HL-60/S4 treated with retinoic acid at 250 ng/mL for 4 days and 3 days (cell line): ENCODE results near the gene CYP27B1.

Experiments
- in situ Hi-C: fragments of 300-500 bp; cut with MboI; formaldehyde crosslinking; loops from 2 replicates; pipeline ENCODE4 v1.7.0; 2022; ENCODE audit warnings: low sequenced_read_pairs

CYP27B1 gene

DNA sequence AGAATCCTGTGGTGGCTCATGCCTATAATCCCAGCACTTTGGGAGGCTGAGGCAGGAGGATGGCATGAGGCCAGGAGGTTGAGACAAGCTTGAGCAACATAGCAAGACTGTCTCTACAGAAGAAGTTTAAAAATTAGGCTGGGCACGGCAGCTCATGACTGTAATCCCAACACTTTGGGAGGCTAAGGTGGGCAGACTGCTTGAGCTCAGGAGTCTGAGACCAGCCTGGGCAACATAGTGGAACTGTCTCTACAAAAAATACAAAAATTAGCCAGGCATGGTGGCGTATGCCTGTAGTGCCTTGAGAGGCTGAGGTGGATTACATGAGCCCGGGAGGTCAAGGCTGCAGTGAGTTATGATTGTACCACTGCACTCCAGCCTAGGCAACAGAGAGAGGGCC is 998 bp upstream of the CYP27B1 start:
- in situ Hi-C loops = no loop called here

DNA sequence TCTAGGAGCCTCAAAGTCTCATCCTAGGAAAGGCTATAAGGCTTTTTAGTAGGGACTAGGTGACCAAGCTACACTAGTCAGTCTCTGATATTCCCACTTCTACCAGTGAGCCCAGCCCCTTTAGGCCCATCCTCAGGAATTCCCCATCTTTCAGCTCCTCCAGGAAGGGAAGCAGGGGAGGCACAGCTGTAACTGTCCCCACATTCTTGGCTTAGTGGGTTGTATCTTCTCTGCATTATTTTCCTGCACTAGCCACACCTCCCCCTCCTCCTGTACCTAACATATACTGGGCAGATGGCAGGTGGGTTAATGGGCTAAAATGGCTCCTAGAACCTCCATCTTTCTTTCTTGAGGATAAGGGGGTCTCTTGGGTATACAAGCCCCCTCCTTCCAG is 424 bp upstream of the CYP27B1 start:
- in situ Hi-C loops = no loop called here

DNA sequence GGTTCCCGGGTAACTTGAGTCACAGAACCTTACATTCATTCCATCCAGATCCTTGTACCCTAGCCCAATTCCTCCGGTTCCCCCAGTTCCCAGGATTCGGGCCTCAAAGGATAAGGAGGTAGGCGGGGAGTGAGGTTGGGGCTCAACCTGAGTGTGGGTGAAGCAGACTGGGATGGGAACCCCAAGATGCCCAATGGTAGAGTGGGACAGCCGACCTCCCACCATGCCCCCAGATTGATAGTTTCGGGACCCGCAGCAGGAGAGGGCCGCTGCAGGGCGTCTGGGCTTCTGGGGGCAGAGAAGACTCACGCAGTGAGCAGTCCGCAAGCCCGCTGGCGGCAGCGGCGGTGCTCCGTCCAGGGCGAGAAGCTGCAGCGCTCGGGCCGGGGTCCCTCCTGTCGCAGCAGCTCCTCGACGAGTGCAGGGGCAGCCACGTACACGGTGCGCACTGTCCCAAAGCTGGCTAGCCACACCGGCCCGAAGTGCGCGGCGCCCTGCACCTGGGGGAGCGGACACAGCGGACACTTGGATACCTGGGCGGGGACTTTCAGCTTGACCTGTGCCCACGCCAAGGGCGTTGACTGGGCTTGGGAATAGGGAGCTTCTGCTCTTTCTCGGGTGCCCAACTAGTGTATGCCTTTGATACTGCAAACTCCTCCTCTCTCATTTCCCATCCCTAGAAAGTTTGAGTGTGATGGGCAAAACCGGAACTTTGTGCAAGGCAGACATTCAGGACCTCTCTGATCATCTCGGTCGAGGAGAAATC is 997 bp downstream of the CYP27B1 start:
- in situ Hi-C loops = no loop called here

DNA sequence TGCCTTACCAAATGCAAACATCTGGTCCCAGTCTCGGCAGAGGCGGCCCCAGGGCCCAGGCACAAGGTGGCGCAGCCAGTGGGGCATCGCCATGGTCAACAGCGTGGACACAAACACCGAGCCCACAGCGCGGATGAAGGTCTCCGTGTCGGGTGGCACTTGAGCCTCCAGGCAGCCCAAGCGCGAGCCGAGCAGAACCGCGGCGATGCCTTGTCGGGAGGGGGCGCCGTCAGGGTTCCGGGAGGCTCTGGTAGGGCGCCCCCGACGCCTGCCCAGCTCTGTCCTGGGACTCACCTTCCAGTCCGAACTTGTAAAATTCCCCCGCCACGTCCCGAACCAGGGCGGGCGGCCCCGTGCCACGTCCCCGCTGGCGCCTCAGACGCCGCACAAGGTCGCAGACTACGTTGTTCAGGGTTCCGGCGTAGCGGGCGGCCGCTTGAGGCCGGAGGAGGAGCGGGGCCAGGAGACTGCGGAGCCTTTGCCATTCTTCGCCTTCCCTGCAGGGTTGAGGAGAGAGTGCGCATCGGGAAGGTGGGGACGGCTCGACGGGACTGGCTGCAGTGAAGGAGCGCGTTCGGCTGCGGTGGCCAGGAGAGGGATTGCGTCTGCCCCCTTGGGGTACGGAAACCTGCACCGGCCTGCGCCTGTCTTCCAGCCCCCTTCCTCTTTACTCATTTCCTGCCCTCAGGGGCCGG is 1.7 kb downstream of the CYP27B1 start:
- in situ Hi-C loops = no loop called here

DNA sequence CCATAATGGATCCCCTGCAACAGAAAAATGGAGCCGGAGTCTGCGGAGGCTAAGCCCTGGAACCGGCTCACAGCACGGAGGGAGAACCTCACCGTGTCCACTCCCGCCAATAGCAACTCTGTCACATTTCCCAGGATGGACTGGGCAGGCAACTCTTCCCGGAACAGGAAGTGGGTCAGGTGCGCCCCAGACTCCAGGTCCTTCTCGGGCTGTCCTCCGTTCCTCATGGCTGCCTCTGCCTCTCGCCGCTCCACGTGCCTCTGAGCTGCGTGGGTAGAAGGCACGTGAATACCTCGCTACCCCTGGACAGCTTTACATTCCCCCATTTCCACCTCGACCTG is 2.2 kb downstream of the CYP27B1 start:
- in situ Hi-C loops = no loop called here

DNA sequence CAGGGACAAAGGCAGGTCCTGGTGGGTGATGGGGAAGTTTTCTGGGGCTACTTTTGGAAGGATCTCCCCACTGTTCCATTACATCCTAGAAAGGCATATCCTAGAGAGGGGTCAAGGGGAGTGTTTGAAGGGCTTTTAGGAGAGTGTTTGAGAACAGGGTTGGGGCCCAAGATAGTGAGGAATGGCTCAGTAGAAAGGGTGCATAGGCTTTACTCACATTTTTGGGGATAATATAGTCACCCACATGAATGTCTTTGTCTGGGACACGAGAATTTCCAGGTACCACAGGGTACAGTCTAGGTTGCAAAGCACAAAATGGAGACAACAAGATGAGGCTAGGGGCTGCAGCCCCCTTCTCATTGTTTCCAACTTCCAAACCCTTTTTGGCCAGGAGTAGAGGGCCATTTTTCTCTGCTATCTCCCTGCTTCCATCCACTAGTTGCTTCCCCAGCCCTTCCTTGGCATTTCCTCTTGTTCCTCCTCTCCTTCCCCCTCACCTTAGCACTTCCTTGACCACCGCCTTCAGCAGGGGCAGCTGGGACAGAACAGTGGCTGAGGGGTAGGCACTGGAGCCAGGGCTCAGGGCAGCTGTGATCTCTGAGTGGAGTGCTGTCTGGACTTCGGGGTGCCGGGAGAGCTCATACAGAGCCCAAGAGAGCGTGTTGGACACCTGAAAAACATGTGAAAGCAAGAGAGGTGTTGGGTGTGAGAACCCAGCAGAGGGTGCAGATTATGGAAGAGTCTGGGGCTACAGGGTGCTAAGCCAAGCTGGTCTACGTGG is 2.8 kb downstream of the CYP27B1 start:
- in situ Hi-C loops = no loop called here

DNA sequence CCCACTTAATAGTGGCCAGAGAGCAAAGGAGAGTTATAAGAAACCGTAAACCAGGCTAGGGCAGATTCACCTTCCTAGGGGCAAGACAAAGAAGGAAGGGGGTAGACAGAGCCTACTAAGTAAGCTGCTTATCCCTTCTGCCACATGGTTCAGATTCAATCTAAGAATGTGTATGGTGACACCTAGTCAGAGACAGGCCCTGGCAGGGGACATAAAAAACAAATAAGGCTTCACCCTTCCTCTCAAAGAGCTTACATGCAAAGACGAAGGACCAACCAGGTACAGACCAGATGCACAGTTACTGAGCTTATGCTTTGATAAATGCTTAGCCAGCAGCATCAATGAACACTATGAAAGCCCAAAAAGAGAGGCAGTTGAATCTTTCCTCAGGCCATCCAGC is 4.4 kb downstream of the CYP27B1 start:
- in situ Hi-C loops = no loop called here

DNA sequence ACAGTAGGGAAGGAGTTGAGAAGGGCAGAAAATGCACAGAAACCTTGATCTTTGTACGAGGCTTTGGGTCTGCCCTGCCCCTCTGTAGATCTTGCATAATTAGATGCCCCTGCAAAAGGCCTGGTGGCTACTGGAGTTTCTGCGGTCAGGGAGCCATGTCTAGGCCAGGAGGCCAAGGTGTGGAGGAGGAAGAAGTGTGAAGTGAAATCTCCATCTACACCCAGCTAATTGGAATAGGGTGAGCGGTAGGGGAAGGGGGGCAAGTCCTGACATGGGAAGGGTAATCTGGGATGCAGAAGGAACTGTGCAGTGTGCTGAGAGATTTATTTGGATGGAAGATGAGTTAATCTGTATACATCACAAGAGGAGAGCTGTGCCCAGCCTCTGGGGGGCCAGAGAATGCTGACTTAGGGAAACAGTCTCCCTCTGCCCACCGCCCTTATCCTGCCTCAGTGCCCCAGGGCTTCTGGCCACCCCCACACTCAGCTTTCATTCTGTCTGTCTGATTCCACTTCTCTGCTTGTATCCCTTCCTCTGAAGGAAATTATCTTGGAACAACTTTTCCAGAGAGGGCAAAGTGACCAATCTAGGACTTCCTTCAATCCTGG is 5.4 kb downstream of the CYP27B1 start:
- in situ Hi-C loops = no loop called here

DNA sequence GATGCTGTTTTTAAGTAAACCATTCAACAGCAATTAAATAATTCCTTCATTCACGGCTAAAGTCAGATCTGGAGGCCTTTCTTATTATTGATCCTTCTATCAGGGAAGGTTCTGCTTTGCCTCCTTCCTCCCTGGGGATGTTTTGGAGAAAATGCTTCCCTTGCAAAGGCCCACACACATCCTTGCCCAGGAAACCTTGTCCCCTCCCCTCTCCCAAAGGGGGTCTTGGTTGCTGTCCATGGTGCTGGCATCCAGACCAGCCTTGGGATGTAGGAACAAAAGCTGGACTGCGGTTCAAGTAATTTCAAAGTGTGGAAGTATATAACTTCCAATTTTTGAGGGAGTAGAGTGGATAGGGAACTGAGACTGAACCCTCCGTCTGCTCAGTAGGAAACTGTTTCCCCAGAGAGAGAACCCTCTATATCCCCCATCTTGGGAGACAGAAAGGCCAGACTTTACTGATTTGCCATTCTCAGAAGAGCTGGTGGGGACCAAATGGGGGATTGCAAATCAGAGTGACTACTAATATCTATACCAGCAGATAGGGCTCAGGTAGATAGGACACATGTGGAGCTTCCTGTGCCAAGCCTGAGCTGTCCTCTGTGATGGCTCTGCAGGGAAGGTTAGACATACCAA is 6.4 kb downstream of the CYP27B1 start:
- in situ Hi-C loops = no loop called here

DNA sequence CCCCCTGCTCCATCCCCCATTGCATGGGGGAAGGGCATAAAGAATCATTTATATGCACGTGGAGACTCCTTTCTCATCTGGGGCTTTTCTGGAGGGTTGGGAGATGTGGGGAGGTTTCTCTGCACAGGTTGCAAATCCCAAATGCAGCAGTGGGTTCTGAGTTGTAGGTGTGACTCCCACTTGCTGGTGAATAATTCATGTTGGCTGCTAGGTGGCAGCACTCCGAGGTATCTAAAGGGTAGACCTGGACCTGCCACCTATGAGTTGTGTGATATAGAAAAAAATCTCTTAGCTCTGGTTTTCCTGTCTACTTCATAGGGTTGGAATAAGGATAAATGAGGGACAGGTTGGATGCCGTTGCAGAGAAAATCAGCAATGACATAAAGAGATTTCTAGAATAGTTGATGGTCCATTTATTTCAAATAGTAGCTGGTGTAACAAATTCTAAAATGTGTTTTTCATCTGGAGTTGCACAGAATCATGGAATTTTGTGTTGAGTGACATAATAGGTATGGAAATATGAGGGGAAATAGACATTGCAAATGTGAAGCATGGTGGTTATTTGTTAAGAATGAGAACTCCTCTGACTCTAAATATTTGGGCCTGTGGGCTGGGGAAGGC is 7.4 kb downstream of the CYP27B1 start:
- in situ Hi-C loops = no loop called here

DNA sequence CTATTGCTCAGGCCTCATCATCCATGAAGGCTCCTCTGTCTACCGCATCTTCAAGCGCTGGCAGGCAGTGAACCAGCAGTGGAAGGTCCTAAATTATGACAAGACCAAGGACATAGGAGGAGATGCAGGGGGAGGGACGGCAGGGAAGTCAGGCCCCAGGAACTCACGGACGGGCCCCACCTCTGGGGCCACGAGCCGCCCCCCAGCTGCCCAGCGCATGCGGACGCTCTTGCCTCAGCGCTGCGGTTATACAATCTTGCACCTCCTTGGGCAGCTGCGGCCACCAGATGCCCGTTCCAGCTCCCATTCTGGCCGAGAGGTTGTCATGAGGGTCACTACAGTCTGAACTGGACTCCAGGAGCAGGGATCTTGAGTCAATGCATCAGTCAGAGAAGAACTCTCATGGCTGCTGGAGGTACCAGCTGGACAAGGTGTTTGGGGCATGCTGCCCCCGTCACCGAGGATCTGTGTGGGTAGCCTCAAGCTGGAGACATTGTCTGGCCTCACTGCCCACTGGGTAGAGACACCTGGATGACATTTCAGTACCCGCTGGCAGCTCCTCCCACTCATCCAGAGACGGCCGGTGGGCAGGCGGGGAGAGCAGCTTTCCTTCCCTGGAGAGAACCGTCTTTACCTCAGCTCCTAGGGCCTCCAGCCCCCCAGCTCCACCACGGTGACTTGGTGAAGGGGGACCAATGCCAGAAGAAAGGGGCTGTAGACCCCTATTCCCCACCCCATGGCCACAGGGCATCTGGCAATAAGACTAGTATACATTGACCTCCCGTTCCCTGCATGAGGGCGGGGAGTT is 8.1 kb downstream of the CYP27B1 start:
- in situ Hi-C loops = no loop called here

DNA sequence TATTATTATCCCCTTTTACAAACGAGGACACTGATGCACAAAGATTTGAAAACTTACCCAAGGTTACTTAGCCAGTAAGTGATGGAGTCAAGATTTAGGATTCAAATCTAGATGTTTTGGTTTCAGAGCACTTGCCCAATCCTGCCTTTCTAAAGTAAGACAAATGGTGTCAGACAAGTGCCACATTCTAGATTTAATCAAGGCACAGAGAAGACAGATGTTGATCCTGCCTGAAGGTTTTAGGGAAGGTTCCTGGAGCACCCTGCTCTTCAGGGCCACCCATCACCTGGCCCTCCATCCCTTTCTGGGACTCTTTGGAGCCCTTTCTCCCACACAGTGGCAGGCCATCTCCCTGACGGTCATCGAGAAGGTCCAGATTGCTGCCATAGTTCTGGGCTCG is 9.1 kb downstream of the CYP27B1 start:
- in situ Hi-C loops = no loop called here

DNA sequence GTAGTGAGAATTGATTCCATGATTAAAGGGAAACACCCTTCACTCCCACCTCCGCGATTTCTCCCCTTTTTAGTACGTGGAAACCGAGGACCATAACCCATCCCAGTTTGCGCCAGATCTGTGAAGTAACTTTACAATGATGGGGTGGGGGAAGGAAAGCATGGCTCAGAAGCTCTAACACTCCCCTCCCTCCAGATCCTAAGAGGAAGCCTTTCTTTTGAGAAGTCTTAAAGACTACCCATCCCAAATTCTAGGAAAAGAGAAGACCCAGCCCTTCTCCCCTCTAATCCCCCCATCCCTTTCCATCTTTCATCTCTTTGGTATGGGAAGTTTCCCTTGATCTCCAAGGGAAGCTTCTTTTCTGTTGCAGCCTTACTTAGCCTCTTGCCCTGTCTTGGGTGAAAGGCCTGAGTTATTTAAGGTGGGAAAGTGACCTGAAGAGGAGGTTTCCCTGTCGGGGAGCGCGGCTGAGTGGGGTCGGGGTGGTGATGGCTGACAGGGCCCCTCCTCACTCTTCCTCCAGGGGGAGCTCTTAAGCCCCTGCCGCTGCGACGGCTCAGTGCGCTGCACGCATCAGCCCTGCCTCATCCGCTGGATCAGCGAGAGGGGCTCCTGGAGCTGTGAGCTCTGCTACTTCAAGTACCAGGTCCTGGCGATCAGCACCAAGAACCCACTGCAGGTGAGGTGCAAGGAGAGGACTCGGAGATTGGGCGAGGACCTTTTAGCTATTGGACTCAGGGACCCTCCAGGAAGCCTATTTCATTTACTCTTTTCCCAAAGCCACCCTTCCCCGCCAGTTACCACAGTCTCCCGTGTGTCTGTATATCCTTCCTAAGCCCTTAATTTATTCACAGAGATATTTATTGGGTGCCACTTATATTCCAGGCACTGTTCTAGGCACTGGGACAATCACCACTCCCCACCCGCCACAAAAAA is 10.2 kb downstream of the CYP27B1 start:
- in situ Hi-C loops = no loop called here

DNA sequence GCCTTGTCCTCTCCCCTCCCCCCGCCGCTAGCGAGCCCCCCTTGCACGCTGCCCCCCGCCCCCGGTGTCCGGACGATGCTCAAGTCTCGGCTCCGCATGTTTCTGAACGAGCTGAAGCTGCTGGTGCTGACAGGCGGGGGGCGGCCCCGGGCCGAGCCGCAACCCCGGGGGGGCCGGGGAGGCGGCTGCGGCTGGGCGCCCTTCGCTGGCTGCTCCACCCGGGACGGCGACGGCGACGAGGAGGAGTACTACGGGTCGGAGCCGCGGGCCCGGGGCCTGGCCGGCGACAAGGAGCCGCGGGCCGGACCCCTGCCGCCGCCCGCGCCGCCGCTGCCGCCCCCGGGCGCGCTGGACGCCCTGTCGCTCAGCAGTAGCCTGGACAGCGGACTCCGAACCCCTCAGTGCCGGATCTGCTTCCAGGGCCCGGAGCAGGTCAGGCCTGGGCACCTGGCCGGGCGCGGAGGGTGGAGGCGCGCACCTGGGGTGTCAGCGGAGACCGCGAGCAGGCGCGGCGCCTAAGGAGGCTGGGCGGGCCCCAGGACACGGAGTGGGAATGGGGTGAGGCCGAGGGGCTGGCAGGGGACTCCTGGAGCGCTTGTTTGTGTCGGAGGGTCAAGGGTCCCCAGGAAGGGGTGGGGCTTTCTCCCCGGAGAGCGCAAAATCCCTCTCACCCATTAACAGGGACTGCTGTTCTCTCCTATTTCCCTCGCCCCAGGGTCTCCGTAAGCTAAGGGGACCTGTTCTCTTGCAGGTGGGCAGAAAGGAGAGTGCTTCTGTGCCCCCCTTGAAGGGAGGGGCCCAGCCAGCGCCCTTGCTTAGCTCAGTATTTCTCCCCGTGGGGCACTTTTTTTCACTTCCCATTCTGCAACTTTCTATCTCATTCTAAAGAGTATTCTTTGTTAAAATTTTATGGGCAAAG is 11.2 kb downstream of the CYP27B1 start:
- in situ Hi-C loops = no loop called here

DNA sequence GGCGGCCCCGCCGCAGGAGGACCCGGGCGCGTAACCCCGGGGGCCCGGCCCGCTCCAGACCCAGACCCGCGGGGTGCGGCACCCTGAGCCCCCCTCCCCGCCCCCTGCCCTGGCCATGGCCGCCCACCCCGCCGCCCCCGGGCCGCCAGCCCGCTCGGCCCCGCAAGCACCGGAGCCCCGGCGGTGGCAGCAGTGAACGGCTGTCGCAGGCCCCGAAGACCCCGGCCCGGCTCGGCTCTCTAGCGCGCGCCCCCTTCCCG is 11.8 kb downstream of the CYP27B1 start:
- in situ Hi-C loops = no loop called here

DNA sequence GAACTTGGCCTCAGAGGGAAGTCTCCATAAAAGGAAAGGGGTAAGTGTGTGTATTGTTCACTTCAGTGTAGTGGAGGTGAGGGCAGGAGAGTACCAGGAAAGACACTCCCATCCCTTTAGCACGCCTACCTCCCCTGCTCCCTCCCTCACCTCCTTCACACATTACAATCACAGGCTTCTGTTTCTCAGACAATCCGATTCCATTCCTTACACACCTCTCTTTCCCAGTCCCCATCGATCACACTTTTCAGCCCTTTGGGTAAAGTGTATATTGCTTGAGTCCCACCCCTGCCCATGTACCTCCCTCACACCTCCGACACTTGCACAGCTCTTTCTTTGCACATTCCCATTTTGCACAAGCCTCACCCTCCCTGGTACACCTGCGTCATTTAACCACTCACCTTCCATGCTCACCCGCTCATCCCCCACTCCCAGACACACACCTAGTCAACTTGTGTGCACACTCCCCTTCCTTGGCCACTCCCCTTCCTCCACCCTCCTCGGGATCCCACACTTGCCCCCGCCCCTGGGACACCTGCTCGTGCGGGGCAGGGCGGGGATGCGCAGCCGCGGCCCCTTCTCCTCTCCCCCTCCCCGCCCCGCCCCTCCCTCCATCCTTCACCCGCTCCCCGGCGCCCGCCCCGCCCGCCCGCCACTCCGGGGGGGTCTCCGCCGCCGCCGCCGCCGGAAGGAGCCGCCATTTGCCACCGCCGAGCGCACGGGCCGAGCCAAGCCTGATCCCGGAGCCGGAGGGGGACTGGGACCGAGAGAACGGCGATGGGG is 12.3 kb downstream of the CYP27B1 start, which contains the start of gene MARCHF9:
MARCHF9 (plus strand) TSS at position 693 of the 783 bp plus-strand sequence. CDS start 426 bp downstream, outside the sequence.
- in situ Hi-C loops = no loop called here

DNA sequence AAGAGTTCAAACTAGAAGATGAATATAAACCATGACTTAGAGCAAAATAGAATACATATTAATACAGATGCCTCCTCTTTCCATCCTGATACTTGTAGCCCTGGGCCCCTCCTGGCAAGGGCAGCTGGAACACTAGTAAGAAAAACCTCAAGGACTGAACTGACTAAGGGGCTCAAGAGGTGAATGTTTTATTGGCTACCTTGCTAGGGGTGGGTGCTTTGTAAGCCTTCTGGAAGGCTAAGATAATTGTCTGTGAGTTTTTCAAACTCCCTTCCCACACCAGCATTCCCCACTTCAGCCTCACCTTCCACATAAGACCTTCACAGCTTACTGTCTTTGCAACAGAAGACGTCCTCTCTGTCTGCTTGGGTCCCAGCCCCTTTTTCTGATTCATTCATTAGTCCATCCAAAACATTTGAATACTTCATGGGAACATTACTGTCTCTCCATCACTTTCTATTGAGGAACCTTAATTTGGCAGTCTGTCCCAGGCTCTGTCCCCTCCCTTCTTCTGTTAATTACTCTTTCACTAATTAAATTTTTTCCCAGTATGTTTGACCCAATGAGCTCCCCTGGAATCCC is 13.0 kb downstream of the CYP27B1 start:
- in situ Hi-C loops = no loop called here
